ENCODE data around the gene AQP11.
"Not testable (repeated sequence)": the region's sequence is repeated elsewhere in the genome, so short reads cannot be mapped to it uniquely, and the experiment has no call there.

The AQP11 gene

DNA sequence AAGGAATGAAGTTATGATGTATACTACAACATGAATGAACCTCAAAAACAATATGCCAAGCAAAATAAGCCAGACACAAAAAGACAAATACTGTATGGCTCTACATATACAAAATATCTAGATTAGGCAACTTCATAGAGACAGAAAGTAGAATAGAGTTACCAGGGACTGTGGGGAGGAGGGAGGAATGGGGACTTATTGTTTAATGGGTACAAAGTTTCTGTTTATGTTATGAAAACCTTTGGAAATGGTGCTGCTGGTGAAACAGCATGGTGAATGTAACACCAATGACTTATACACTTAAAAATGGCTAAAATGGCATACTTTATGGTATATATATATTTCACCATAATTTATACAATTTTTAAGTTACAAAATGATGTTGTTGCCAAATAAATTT, 4.1 kb downstream of the AQP11 start:
- no peak for DNase-seq (ENCODE audit: low read depth)

GRCh38 chr11:77596626-77597025, 6.9 kb downstream of the AQP11 start:
- peak; percentile 37 for DNase-seq (ENCODE audit: low read depth)

DNA sequence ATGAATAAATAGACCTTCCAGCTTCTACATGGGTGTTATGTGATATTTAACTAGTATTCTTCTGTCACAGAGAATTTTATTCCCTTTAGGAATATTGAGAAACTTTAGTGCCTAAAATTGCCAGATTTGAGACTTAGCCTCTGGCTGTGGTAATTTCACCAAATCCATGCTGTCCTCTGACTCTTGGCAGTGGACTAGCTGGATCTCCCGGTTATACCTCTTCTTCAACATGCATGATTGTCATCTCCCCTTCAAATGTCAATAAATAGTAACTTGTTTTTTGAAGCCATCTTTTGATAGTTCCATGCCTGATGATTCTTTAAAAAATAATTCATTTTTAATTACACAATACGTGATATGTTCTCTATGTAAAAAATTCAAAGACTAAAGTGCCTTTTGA, 8.4 kb downstream of the AQP11 start:
- DNase-seq (ENCODE audit: low read depth) = no peak

DNA sequence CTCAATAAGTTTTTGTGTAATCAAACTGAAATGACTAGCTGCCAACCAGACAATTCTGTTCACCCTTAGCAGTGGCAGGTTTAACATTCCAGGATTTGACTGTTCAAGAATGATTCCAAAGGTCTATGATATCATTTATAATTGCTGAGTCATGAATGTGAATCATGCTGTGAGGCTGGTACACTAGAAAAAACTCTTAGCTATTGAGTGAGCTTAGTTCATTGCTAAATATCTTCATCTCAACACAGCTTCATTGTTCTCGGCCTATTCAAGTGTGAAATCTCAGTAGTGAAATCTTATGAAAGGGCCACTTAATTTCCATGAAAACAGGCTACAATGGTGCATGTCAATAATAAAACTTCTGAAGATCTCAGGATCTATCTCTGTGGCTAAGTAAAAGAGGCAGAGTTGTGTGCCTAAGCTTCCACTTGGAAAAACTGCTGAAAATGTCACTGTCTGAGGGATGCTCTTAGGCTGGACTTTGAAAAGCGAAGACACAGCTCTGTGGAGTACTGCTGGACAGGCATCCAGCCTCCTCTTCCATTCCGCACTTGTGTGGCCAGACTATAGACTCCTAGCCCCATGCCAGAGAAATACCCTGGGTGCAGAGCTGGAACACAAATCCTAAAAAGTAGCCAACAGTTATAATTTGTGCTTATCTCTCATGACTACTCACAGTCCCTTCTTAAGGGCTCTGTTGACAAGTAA, 12.8 kb downstream of the AQP11 start:
- peak; percentile 93 for DNase-seq (ENCODE audit: low read depth)

DNA sequence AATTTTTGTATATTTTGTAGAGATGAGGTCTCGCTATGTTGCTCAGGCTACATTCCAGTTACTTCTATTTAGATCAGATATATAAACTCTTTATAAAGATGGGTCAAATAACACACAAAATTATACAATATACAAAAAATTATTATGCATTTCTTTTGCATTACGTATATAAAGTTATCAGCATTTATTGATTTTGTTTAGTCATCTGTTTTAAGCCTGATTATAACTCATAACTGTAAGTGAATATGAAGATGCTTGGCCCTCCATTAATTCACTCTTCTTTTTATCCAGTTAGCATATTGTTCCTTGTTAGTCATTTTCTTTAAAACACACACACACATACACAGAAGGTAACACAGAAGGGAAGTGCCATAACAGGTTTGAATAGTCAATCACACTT, 14.5 kb downstream of the AQP11 start:
- no peak for DNase-seq (ENCODE audit: low read depth)

DNA sequence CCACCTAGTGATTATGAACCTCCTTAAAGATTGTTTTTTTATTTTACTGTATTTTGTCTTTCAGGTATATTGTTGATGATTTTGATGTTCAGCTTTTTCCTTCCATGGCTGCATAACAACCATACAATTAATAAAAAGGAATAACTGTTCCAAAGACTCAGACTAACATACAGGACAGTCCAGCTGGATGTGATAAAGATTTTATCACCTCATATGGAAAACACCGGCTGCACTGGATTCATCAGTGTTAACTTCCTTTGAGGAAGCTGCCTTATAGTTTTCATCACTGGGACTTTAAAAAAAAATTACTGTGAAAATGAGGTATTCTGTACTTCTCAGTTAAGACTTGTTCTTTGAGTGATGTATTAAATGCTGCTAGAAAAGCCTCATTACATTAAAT, 19.5 kb downstream of the AQP11 start:
- DNase-seq (ENCODE audit: low read depth) = no peak

GRCh38 chr11:77611921-77612320, 22.2 kb downstream of the AQP11 start:
- DNase-seq (ENCODE audit: low read depth) = no peak

GRCh38 chr11:77617892-77618291, 28.1 kb downstream of the AQP11 start:
- peak; percentile 30 for DNase-seq (ENCODE audit: low read depth)

DNA sequence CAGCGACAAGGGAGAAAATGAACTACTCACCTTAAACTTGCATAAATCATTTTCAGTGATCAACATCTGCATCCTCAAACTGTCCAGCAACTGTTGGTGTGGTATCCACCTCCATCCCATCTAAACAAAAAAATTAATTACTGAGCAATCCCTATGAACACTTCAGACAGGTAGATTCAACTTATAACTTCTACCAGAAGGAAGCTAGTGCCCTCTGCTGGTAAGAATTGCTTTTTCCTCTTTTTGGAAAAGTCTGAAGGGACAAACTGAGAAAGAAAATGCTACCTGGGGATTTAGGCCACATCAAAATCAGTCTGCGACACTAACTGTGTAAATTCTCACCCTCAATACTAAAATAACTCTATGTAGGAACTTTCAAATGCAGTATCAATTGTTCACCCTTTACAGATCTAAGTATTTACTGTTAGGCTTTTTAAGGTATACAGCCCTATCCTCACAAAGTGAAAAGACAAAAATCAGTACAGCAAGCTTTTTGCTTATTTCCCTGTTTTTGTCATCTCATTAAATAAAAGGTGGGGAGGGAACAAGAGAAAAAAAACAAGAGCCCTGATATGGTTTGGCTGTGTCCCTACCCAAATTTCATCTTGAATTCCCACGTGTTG, 29.9 kb downstream of the AQP11 start:
- peak; percentile 74 for DNase-seq (ENCODE audit: low read depth)

DNA sequence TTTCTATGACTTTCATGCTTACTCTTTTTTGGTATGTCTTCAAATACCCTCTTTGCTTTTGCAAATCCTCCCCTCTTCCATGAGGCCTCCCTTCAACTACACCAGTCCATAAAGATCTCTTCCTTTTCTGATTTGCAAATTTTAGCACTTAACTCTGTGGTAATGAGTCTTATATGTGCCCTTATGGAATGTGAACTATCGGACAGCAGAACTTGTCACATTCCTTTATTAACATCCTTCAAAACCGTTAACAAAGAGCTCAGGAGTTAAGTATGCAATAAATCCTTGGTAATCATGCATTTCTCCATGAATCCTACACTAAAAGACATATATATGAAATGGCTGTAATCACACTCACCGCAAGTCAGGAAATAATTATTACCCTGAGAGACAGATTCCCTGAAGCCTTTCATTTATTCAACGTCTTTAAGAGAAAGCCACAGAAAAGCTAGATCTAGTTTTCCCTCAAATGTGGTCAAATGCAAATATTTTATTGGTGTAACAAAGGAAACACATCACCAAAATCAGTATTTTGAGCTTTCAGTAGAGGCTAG, 40.5 kb downstream of the AQP11 start:
- DNase-seq (ENCODE audit: low read depth) = no peak

- DNase-seq (ENCODE audit: low read depth) = not testable (repeated sequence)
Measured at GRCh38 chr11:77633926-77634325, 44.2 kb downstream of the AQP11 start.

DNA sequence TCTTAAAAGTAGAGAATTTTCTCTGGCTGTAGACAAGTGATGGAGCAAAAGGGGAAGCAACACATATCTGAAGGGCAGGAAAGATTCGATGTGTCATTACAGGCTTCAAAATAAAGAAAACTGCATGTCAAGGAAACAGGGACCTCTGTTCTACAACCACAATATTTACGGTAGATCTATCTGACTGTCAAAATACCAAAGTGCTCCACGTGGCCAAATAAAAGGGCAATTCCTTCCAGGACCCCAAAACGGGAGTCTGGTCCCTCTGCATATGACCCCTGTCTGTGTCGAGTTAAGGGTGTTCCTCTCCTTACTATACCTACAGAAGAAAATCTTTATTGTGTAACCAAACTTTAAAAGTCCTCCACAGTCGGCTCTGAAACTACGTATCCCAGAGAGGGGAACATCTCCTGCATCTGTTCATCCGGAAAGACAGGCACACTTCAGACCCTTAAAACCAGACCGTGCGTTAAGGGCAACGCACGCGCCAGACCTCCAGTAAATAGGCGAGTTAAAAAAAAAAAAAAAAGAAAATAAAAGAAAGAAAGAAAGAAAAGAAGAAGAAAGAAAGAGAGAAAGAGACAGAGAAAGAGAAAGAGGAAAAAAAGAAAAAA, 47.1 kb downstream of the AQP11 start:
- peak; percentile 31 for DNase-seq (ENCODE audit: low read depth)

GRCh38 chr11:77637345-77638165, 47.8 kb downstream of the AQP11 start, which contains the start of gene CLNS1A:
Gene CLNS1A (minus strand): TSS chr11:77637794. CDS start chr11:77637714, 80 bp downstream.
- peak; percentile 93 for DNase-seq (ENCODE audit: low read depth)

DNA sequence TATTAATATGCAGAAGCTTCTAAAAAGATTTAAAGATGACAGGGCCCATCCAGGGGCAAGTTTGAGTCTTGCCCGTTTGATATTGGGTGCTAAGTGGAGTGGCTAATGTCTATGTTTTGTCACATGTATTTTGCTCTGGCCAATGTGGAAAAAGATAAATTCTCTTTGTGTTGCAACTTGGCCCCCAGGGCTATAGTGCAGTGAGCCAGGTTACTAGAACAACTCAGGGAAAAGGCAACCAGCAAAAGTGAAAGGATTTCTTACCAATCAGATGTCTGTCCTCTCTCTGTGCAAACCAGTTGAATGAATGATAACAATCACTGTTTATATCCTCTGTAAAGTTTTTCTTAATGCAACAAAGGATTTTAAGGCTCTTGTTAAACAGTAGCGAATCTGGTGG, 52.5 kb downstream of the AQP11 start:
- DNase-seq (ENCODE audit: low read depth) = no peak

DNA sequence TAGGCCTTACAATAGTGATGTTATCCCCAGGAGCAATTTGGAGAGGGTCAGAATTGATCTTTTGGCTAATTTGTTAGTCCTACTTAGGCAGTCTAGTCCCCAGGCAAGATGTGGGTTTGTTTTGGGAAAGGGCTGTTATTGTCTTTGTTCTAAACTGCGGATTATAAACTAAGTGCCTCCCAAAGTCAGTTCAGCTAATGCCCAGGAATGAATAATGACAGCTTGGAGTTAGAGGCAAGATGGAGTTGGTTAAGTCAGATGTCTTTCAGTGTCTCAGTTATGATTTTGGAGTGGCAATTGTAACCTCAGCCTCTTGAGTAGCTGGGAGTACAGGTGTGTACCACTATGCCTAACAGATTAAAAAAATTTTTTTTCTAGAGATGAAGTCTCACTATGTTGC, 55.1 kb downstream of the AQP11 start:
- DNase-seq (ENCODE audit: low read depth) = no peak

DNA sequence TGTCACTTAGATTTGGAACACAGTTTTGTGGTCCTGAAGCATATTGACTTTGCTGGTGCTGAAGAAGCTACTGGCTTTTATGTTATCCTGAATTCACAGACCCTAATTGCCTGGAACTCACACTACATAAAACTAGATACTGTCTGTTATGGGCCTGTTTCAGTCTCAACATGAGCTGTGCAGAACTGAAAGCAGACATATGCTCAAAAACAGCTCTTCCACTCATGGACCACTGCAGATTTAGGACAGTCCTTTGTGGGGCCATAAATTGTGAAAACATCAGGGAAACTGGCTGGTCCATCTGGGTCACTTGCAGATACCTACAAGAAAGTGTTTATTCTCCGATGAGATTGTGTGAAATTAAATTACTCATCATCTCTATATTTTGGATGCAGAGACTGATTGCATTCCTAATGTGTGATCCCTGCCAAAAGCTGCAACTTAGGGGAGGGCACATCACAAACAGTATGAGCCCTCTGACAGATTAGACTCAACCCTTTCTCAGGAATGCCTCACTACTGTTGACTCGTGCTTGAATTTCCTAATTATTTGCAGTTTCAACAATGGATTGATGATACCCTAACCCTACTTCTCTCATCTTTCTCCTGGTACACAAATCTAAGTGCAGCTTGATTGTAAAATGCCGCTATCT, 58.0 kb downstream of the AQP11 start:
- DNase-seq (ENCODE audit: low read depth) = peak; percentile 10

GRCh38 chr11:77650123-77650522, 60.4 kb downstream of the AQP11 start:
- DNase-seq (ENCODE audit: low read depth) = no peak

- peak; percentile 77 for DNase-seq (ENCODE audit: low read depth)
Measured at GRCh38 chr11:77654770-77655434, 65.1 kb downstream of the AQP11 start.

GRCh38 chr11:77656362-77656761, 66.6 kb downstream of the AQP11 start:
- no peak for DNase-seq (ENCODE audit: low read depth)

GRCh38 chr11:77658213-77659013, 68.7 kb downstream of the AQP11 start:
- no peak for DNase-seq (ENCODE audit: low read depth)

All from ELR (cell line).